Measurements from ENCODE around the gene RANGAP1. TPM values are rescaled to one million over a fixed set of nuclear protein-coding genes. Genes with fewer than 3 reads are reported as not detected.

Gene RANGAP1
- total and polyA plus RNA-seq, 2 of the 13 experiments (the other 11 are each of a cell fraction or from before 2014, with no cell fraction given), result 51.8 to 83.9 TPM

DNA sequence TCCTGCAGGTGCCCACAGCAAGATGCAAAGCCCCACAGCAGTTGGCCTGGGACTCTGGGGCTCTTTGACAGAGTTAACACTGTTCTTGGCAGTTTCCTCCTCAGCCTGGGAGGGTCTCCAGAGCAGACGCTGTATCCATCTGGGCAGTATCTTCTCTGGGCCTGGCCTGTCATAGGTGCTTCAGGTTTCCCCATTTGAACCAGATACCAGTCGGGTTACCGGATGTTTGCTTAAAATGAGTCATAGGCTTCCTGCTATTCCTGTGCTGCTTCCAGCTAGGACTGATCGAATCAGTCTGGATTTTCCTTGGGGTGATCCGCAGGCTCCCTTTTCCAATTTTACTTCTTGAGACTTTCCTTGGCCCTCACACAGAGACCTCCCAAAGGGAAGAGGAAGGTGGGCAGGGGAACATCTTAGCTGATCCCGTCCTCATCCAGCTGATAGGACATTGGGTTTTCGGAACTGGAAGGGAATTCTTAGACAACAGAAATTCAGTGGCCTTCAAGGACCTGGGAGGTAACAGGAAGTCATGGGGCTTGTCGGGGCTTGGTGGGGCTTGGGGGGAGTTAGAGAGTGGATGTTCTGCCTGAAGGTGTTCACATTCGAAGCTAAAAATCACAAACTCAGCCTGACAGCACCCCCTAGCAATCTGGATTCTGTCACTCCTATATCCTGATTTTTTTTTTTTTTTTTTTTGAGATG is 2.4 kb upstream of the RANGAP1 start (continued):
- TF ChIP-seq, protein P1, sequence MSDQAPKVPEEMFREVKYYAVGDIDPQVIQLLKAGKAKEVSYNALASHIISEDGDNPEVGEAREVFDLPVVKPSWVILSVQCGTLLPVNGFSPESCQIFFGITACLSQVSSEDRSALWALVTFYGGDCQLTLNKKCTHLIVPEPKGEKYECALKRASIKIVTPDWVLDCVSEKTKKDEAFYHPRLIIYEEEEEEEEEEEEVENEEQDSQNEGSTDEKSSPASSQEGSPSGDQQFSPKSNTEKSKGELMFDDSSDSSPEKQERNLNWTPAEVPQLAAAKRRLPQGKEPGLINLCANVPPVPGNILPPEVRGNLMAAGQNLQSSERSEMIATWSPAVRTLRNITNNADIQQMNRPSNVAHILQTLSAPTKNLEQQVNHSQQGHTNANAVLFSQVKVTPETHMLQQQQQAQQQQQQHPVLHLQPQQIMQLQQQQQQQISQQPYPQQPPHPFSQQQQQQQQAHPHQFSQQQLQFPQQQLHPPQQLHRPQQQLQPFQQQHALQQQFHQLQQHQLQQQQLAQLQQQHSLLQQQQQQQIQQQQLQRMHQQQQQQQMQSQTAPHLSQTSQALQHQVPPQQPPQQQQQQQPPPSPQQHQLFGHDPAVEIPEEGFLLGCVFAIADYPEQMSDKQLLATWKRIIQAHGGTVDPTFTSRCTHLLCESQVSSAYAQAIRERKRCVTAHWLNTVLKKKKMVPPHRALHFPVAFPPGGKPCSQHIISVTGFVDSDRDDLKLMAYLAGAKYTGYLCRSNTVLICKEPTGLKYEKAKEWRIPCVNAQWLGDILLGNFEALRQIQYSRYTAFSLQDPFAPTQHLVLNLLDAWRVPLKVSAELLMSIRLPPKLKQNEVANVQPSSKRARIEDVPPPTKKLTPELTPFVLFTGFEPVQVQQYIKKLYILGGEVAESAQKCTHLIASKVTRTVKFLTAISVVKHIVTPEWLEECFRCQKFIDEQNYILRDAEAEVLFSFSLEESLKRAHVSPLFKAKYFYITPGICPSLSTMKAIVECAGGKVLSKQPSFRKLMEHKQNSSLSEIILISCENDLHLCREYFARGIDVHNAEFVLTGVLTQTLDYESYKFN (CRISPR knock-in tag; conservative IDR thresholded peaks at IDR 0.05), result peak; percentile 74
- TF ChIP-seq GTF3A (CRISPR knock-in tag; conservative IDR thresholded peaks at IDR 0.05) (no peak), ZNF251 (CRISPR knock-in tag; IDR thresholded peaks at IDR 0.05) (no peak), ZNF138 (CRISPR knock-in tag; IDR thresholded peaks at IDR 0.05; ENCODE audit: low read depth) (no peak), CREB1 (IDR thresholded peaks at IDR 0.05) (0 out of 2 replicates have a peak, but pooled peaks have one; percentile 34), CREB1 (CRISPR knock-in tag; IDR thresholded peaks at IDR 0.05) (peak; percentile 56; the same call in 1 of the 2 replicates), HOXD1 (CRISPR knock-in tag; IDR thresholded peaks at IDR 0.05) (no peak), ZNF180 (CRISPR knock-in tag; IDR thresholded peaks at IDR 0.05; ENCODE audit: borderline replicate concordance, low read depth) (no peak), HMGA1 (CRISPR knock-in tag; conservative IDR thresholded peaks at IDR 0.05) (no peak), GPN1 (CRISPR knock-in tag; IDR thresholded peaks at IDR 0.05; ENCODE audit: borderline replicate concordance) (no peak), ZBTB7B (CRISPR knock-in tag; IDR thresholded peaks at IDR 0.05) (0 out of 2 replicates have a peak, but pooled peaks have one; percentile 23), KDM5B (CRISPR knock-in tag; IDR thresholded peaks at IDR 0.05; ENCODE audit: borderline replicate concordance) (no peak), MBD4 (IDR thresholded peaks at IDR 0.05; ENCODE audit: borderline replicate concordance, low read length) (no peak), CCAR2 (optimal IDR thresholded peaks at IDR 0.05; ENCODE audit: low read depth, low read length) (no peak), CC2D1A (CRISPR knock-in tag; IDR thresholded peaks at IDR 0.05) (no peak), IKZF1 (IDR thresholded peaks at IDR 0.05) (no peak), ZNF24 (IDR thresholded peaks at IDR 0.05) (no peak), ZNF235 (CRISPR knock-in tag; IDR thresholded peaks at IDR 0.05; ENCODE audit: borderline replicate concordance) (no peak), STAG1 (CRISPR knock-in tag; IDR thresholded peaks at IDR 0.05) (no peak), ZNF367 (CRISPR knock-in tag; IDR thresholded peaks at IDR 0.05; ENCODE audit: borderline replicate concordance) (no peak), ZFAT (CRISPR knock-in tag; conservative IDR thresholded peaks at IDR 0.05) (no peak)
- TF ChIP-seq, protein P2, sequence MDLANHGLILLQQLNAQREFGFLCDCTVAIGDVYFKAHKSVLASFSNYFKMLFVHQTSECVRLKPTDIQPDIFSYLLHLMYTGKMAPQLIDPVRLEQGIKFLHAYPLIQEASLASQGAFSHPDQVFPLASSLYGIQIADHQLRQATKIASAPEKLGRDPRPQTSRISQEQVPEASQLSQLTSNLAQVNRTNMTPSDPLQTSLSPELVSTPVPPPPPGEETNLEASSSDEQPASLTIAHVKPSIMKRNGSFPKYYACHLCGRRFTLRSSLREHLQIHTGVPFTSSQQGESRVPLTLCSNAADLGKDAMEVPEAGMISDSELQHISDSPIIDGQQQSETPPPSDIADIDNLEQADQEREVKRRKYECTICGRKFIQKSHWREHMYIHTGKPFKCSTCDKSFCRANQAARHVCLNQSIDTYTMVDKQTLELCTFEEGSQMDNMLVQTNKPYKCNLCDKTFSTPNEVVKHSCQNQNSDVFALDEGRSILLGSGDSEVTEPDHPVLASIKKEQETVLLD (CRISPR knock-in tag; IDR thresholded peaks at IDR 0.05; ENCODE audit: low read depth), result no peak
- TF ChIP-seq, protein P3, sequence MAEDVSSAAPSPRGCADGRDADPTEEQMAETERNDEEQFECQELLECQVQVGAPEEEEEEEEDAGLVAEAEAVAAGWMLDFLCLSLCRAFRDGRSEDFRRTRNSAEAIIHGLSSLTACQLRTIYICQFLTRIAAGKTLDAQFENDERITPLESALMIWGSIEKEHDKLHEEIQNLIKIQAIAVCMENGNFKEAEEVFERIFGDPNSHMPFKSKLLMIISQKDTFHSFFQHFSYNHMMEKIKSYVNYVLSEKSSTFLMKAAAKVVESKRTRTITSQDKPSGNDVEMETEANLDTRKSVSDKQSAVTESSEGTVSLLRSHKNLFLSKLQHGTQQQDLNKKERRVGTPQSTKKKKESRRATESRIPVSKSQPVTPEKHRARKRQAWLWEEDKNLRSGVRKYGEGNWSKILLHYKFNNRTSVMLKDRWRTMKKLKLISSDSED (CRISPR knock-in tag; IDR thresholded peaks at IDR 0.05), result no peak
- TF ChIP-seq, protein P4, sequence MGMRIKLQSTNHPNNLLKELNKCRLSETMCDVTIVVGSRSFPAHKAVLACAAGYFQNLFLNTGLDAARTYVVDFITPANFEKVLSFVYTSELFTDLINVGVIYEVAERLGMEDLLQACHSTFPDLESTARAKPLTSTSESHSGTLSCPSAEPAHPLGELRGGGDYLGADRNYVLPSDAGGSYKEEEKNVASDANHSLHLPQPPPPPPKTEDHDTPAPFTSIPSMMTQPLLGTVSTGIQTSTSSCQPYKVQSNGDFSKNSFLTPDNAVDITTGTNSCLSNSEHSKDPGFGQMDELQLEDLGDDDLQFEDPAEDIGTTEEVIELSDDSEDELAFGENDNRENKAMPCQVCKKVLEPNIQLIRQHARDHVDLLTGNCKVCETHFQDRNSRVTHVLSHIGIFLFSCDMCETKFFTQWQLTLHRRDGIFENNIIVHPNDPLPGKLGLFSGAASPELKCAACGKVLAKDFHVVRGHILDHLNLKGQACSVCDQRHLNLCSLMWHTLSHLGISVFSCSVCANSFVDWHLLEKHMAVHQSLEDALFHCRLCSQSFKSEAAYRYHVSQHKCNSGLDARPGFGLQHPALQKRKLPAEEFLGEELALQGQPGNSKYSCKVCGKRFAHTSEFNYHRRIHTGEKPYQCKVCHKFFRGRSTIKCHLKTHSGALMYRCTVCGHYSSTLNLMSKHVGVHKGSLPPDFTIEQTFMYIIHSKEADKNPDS (CRISPR knock-in tag; IDR thresholded peaks at IDR 0.05), result no peak
